GM19372 (cell line): Measurements from ENCODE around the gene RAD51B.

Experiments used
- ATAC-seq: cut with Tn5 transposase; IDR thresholded peaks from one replicate; pipeline ENCODE4 v1.9.1; 2021; ENCODE audit warnings: mild to moderate bottlenecking, low read depth, moderate library complexity; ENCODE audit not compliant: unreplicated experiment

The RAD51B gene

DNA sequence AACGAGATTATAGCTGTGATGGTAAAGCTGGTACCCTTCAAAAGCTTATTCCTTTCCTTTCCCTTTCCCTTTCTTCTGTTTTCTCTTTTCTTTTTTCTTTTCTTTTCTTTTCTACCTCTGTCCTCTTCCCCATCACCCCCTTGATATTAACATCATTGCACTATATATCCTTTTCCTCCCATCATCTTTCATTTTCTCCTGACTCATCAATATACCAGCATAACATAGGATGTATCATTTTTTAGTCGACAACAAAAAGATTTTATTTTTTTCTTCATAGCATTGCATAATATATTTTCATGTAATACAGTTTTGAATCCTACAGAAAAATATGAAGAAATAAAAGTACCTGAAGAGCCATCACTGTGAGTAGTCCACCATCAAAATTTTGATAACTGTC, 230.6 kb downstream of the RAD51B start:
- ATAC-seq = no peak

GRCh38 chr14:68051146-68051545, 231.6 kb downstream of the RAD51B start:
- no peak for ATAC-seq

DNA sequence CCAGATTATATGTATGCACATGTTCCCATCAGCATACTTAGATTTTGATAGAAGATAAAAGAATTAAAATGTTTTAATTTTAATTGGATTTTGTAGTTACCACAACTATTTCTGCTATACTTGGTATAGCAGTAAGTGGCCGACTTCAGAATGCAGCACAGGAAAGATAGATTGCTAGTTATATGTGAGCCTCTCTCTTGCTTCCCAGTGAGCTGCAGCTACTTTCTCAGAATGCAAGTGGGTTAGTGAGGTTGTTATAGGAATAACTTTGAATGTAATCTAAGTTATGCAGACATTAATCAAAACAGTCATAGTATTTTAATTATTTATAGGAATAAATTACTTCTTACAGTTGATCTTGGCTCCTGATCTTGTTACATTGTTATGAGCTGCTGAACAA, 240.6 kb downstream of the RAD51B start:
- no peak for ATAC-seq

DNA sequence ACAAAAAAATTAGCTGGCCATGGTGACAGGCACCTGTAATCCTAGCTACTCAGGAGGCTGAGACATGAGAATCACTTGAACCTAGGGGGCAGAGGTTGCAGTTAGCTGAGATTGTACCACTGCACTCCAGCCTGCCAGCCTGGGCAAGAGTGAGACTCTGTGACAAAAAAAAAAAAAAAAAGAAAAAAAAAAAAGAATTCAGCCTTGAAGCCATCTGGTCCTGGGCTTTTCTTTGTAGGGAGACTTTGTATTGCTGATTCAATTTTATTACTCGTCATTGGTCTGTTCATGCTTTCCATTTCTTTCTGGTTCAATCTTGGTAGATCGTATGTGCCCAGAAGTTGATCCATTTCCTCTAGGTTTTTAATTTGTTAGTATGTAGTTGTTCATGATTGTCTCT, 243.1 kb downstream of the RAD51B start:
- ATAC-seq = no peak

GRCh38 chr14:68065322-68065721, 245.7 kb downstream of the RAD51B start:
- ATAC-seq = no peak

DNA sequence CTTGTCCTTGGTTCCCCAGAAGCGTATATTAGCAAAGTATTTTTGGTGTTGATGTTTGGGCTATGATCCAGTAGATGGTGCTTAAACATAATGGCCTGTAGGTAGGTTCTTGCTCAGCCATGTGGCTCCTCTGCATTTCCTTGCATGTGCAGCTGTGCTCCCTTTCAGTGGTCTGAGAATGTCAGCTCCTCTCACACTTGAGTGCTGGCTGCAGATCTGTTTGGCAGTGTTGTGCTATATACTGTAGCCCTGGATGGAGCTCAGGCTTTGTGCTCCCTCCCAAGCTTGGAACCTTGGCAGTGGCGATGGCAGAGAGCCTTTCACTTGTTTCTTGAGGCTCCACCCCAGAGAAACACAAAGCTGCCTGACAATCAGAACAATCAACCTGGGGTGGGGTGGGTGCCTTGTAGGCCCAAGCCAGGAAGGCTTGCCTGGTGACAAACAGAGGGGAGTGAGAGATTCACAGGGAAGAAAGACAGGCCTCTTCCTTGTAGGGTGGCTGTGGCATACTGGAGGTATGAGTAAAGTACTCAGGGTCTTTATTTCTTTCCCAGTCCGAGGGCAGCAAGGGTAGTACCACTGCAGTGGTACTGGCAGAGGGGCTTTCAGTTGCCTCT, 255.3 kb downstream of the RAD51B start:
- ATAC-seq = no peak

DNA sequence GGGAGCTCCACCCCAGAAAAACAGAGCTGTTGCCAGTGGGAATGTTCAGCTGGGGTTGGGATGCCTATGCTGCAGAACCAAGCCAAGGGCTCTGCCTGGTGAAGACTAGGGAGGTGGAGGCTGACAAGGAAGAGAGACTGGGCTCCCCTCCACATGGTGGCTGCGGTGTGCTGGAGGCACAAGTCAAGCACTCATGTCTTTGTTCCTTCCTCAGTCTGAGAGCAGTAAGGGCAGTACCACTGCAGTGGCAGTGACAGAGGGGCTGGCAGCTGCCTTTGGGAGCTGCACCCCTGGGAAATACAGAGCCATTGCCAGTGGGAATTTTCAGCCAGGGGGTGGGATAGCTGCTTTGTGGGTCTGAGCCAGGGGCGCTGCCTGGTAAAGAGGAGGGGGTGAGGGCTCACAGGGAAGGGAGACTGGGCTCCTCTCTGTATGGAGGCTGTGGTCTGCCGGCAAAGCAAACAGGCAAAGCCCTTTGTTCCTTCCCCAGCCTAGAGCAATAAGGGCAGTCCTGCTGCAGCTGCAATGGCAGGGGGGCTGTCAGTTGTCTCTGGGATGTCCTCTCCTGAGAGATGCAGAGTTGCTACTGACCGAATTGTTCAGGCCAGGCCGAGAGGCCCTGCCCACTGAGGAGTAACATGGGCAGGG, 255.9 kb downstream of the RAD51B start:
- ATAC-seq = no peak

DNA sequence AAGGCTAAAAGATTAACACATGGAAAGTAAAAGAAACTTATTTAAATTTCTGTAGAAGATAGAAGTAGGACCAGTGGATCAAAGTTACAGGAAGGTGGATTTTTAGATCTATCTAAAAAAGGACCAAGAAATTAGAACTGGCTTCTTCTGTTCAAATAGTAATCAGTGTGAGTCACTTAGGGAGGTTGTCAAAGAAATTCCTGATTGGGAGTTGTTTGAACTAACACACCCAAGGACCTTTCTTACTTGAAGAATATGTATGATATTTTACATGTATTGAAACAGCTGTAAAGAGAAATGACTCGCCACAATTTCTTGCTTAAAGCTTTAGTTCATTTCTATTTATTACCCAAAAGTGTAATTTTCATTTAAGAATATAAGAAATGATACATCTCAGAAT, 256.9 kb downstream of the RAD51B start:
- ATAC-seq = no peak

DNA sequence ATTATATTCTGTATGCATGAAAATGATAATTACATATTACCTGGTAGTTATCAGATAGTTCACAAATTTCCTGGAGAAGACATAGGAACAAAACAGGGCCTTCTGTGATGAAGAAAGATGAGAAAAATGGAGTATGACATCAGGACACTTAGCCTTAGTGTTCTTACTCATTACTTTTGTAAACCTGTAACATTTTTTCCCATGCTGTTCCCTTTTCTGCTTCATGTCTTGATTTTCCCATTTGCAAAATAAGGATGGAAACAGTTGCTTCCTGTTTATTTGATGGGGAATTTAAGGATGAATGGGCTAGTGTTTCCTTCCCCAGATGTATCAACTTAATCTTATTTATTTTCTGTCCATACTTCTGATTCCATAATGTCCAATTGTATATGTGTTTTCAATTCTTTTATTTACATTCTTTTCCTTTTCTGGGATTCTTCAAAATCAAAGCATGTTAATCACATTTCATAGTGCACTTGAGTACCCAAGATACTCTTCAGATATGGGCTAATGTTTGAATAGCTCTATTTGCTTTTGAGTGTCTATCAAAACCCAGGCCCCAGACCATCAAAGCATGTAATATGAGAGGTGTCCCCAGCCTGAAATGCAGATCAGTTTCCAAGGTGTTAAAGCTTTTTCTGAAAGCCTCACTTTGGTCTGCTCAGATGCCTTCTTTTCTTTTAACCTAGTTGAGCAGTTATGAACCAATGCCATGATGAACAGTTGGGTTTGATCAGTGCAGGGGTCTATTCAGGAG, 260.5 kb downstream of the RAD51B start:
- ATAC-seq = no peak

DNA sequence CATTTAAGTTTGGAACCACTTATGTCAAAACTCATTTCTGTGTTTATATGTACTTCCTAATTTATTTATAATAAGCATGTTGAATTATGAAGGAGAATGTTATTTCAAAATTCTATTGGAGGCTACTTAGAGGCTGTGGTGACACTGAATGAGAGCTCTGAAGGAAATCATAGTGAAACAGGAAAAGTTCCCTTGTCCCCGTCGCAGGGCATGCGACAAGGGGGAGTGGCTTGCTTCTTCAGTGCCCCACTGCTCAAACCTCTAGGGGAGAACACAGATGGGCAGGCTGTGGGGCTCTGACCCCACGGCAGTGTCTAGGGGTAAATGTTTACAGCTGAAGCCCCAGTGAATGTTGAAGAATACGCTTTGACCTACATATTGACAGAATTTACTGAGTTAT, 261.9 kb downstream of the RAD51B start:
- ATAC-seq = no peak

GRCh38 chr14:68082698-68083291, 263.2 kb downstream of the RAD51B start:
- ATAC-seq = no peak

- no peak for ATAC-seq
Measured at GRCh38 chr14:68084256-68084655, 264.7 kb downstream of the RAD51B start.

DNA sequence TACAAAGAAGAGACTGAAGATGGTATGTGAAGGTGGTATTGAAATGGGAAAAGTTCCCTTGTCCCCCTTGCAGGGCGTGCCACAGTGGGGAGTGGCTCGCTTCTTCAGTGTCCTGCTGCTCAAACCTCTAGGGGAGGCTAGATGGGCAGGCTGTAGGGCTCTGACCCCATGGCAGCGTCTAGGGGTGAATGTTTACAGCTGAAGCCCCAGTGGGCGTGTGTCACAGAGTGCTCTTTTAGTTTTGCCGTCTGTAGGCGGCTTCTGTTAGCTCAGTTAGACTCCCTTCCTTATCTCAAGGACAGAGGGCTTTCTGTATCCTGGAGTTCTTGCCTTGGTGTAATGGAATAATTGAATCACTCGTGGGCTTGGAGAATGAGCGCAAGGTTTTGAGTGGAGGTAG, 266.2 kb downstream of the RAD51B start:
- no peak for ATAC-seq

- no peak for ATAC-seq
Measured at GRCh38 chr14:68088451-68088854, 268.9 kb downstream of the RAD51B start.

DNA sequence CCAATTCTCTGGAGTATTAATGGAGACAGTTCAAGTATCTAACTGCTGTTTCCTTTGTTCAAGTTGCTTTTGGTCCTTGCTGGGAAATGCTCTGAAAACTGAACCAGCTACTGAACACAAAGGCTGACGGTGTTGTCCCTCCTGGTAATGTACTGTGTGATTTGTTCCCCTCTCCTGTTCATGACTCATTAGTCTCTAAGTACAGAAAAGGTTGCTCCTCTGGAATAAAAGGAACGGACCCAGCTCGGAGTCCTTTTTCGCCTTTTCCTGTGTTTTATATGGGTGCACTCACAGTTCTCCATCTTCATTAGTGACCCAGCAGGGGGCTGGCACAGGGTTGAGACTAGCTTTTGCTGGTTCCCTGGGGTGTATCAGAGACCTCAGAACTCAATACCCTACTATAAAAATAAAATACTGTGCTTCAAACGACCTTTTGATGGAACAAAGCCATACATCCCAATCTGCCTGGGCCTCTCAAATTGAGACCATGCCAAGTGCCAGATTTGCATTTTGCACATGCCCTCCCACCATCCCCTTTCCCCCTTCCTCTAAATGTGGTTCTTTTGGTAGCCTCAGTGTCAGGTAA, 269.7 kb downstream of the RAD51B start:
- no peak for ATAC-seq

DNA sequence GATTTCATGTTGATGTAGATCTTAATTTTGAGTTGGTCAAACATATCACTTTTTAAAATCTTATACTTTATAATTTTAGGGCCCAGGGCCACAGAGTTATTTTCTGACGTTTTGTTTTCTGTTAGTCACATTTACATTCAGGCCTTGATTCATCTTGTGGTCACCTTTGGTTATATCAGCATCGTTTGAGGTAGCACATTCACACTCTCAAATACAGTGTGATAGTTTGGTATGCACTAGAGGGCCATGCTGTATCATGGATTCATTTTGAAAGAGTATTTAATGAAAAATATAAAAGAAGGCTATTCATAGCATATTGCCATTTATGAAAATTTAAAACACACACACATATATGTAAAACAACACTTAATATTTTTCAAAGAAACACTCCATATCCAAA, 274.6 kb downstream of the RAD51B start:
- no peak for ATAC-seq

DNA sequence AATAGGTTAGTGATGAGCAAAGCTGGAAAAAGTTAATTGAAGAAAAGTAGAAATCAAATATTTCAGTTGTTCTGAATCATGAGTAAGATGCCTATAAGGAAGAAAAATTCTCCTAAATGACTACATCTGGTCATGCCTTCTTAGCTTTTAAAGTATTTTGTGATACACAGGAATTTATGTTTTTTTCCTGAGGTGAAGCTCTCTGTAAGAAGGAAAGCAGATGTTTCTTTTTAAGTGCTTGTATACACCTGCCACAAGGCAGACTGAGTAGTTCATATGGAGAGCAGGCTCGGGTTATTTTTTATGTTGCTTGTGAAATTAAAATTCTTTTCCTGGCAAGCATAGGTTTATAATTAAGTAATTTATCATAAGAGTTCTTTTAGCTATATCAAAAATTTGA, 275.2 kb downstream of the RAD51B start:
- ATAC-seq = no peak

GRCh38 chr14:68097727-68098126, 278.1 kb downstream of the RAD51B start:
- no peak for ATAC-seq

DNA sequence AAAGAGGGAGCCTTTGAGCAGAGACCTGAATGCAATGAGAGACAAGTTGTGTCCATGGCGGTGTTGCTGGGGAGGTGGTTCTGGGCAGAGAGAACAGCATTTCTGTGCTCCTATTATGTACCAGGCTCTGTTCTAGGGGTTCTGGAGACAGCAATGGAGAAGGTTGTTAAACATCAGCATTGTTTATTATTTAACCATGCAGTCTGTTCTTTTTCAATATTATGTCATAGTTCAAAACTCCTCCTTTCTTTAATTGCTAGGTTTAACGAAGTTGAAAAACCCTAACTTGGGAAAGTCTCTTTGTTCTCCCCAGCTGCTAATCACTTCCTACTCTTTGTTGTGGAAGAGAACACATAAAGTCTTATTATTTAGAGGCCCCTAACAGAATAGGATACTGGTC, 279.3 kb downstream of the RAD51B start:
- ATAC-seq = no peak

DNA sequence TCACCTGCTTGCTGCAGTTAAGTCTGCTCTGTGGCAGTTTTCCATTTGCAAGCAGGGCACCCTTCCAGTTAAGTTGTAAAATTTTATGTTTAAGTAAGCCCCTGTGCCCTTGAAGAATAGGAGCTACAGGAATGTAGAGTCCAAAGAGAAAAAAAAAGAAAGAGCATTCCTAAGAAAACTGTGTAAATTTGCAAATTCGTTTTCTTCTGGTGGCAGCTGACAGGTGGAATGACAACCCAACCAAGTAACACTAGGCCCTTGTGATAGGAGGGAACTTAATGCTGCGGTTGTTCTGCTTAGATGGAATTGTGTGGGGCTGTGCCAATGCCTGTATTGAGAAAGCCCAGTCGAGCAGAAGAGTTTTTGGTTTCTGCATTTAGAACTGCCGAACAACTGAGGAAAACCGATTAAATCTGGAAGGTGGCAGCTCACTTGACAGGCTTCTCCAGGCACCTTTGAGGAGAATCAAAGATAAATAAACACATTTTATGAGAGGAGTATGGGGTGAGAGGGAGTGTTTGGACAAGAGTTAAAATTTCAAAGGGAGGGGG, 280.0 kb downstream of the RAD51B start:
- no peak for ATAC-seq
